K562 (cell line): ENCODE measurements around the gene GDAP1L1.

ENCODE experiments used
- BRF2 ChIP-seq: IDR thresholded peaks from 3 replicates; pipeline ENCODE4 v1.6.1; 2011; ENCODE audit warnings: borderline replicate concordance, mild to moderate bottlenecking; ENCODE audit not compliant: insufficient read length, insufficient read depth
- CBX5 ChIP-seq: IDR thresholded peaks from 2 replicates; pipeline ENCODE4 v1.6.1; 2014; ENCODE audit warnings: low read depth, borderline replicate concordance
- EZH2 ChIP-seq: IDR thresholded peaks from 2 replicates; pipeline ENCODE4 v1.6.1; 2012; ENCODE audit warnings: low read depth, mild to moderate bottlenecking, inconsistent platforms, low read length, borderline replicate concordance
- MEIS2 ChIP-seq: fragments of 450-650 bp; IDR thresholded peaks from 2 replicates; pipeline ENCODE4 v1.6.1; 2014; ENCODE audit warnings: mild to moderate bottlenecking; ENCODE audit not compliant: partially characterized antibody
- PHF20 ChIP-seq: fragments of 450-650 bp; IDR thresholded peaks from 2 replicates; pipeline ENCODE4 v1.6.1; 2018; ENCODE audit not compliant: partially characterized antibody
- POLR2AphosphoS5 ChIP-seq: IDR thresholded peaks from 2 replicates; pipeline ENCODE4 v1.6.1; 2011; ENCODE audit warnings: mild to moderate bottlenecking, low read depth, low read length, moderate library complexity; ENCODE audit not compliant: control insufficient read depth, insufficient read depth
- RAD21 ChIP-seq, 2 experiments: fragments of 250-450 bp in 1 of 2; fragments of 450-650 bp in 1 of 2; sonication (Bioruptor Pico) in 1 of 2; formaldehyde crosslinking in 1 of 2; IDR thresholded peaks in 1 of 2; conservative IDR thresholded peaks in 1 of 2; 2 replicates each; pipeline versions ENCODE4 v1.4.0 to v1.8.0; 2020 to 2022; ENCODE audit warnings: mild to moderate bottlenecking in 2 of 2, moderate library complexity in 1 of 2
- REST ChIP-seq, 2 experiments: fragments of 450-650 bp; formaldehyde crosslinking in 1 of 2; IDR thresholded peaks; 2 replicates each; pipeline versions ENCODE4 v1.4.0 to v1.6.1; 2014 to 2020; ENCODE audit warnings: mild to moderate bottlenecking in 2 of 2, borderline replicate concordance in 1 of 2, low read depth in 1 of 2
- ZFX ChIP-seq: sonication (generic); formaldehyde crosslinking; IDR thresholded peaks from 2 replicates; pipeline ENCODE4 v1.8.0; 2022; ENCODE audit warnings: mild to moderate bottlenecking, missing genetic modification reagents, moderate library complexity

GRCh38 chr20:44251284-44251683 is 4.2 kb downstream of the GDAP1L1 start:
- no peak for TF ChIP-seq MEIS2
- TF ChIP-seq CBX5: no peak
- TF ChIP-seq RAD21 (CRISPR knock-in tag; conservative IDR thresholded peaks at IDR 0.05 in 1 of 2, IDR thresholded peaks at IDR 0.05 in 1 of 2): no peak
- no peak for TF ChIP-seq BRF2
- TF ChIP-seq PHF20: no peak
- no peak for TF ChIP-seq REST (IDR thresholded peaks at IDR 0.05; ENCODE audit: borderline replicate concordance)
- TF ChIP-seq REST (CRISPR knock-in tag; IDR thresholded peaks at IDR 0.05; ENCODE audit: low read depth): no peak
- no peak for TF ChIP-seq EZH2
- TF ChIP-seq POLR2AphosphoS5: no peak
- TF ChIP-seq ZFX: no peak
